Thoracic aorta (tissue), 2 donors: ENCODE data around the gene GATB. TPM values are rescaled to one million over a fixed set of nuclear protein-coding genes. Genes with fewer than 3 reads are reported as not detected.

Source experiments
- ATAC-seq: fragments of 150-250 bp; one replicate; pipeline ENCODE4 v1.8.0; 2017; ENCODE audit warnings: low read depth; ENCODE audit not compliant: insufficient number of reproducible peaks, low FRiP score
- DNase-seq: peaks from one replicate; pipeline ENCODE4 v3.0.0-alpha.2; 2020; ENCODE audit warnings: low spot score
- H3K27ac ChIP-seq, 2 donors: fragments of 200-600 bp; sonication (generic); 1 replicate in 1 of 2; 2 replicates in 1 of 2; pipeline ENCODE4 v1.5.1; 2016; ENCODE audit warnings: mild to moderate bottlenecking in 2 of 2, moderate library complexity in 2 of 2
- H3K27me3 ChIP-seq: fragments of 200-600 bp; sonication (generic); replicated peaks from 2 replicates; pipeline ENCODE4 v1.6.0; 2016; ENCODE audit warnings: mild to moderate bottlenecking; ENCODE audit not compliant: insufficient read depth
- H3K36me3 ChIP-seq: fragments of 200-600 bp; sonication (generic); one replicate; pipeline ENCODE4 v1.5.1; 2016
- H3K4me1 ChIP-seq, 2 donors: fragments of 200-600 bp; sonication (generic); 1 replicate in 1 of 2; 2 replicates in 1 of 2; pipeline versions ENCODE4 v1.5.1 to v1.6.0; 2016; ENCODE audit warnings: low read depth in 2 of 2, mild to moderate bottlenecking in 1 of 2; ENCODE audit not compliant: control insufficient read depth in 1 of 2
- H3K4me3 ChIP-seq: fragments of 200-600 bp; sonication (generic); 2 replicates; pipeline ENCODE4 v1.5.1; 2016; ENCODE audit warnings: mild to moderate bottlenecking
- H3K9me3 ChIP-seq: fragments of 200-600 bp; sonication (generic); 2 replicates; pipeline ENCODE4 v1.5.1; 2016
- CTCF ChIP-seq: fragments of 200-600 bp; sonication (generic); IDR thresholded peaks from one replicate; pipeline ENCODE4 v1.5.1; 2019; ENCODE audit warnings: antibody characterized with exemption
- total RNA-seq, 2 donors: library from RNA; depleted of rRNA; stranded (reverse); fragments of >200 nt; gene quantifications; one replicate each; pipeline versions ENCODE4 v1.1.0 to v1.2.3, GENCODE V29; 2016

The GATB gene
- total RNA-seq, 2 donors from 2014 or later: 7.7 to 27.2 TPM

GRCh38 chr4:151679231-151679630 is 81.6 kb downstream of the GATB start:
- H3K27me3 ChIP-seq: no peaks in the 10 kb centered on the region
- no peaks in the 10 kb centered on the region for H3K9me3 ChIP-seq
- no peak for TF ChIP-seq CTCF
- ATAC-seq: no peak
- DNase-seq: no peak
- H3K4me1 ChIP-seq: peaks cover 0 to under 1% of the 10 kb centered on the region in 2 donors
- no peak overlapping the region for H3K27ac ChIP-seq
- H3K36me3 ChIP-seq: no peaks in the 10 kb centered on the region
- no peak overlapping the region for H3K4me3 ChIP-seq

- TF ChIP-seq CTCF: no peak
Measured at GRCh38 chr4:151678048-151678872, 82.5 kb downstream of the GATB start.

GRCh38 chr4:151677193-151677592 is 83.6 kb downstream of the GATB start:
- H3K36me3 ChIP-seq: no peaks in the 10 kb centered on the region
- no peaks in the 10 kb centered on the region for H3K9me3 ChIP-seq
- no peak for DNase-seq
- no peaks in the 10 kb centered on the region for H3K27me3 ChIP-seq
- H3K4me3 ChIP-seq: no peak overlapping the region
- no peak for ATAC-seq
- H3K27ac ChIP-seq: no peak overlapping the region
- no peak for TF ChIP-seq CTCF
- H3K4me1 ChIP-seq: peaks cover 0 to 10% of the 10 kb centered on the region in 2 donors

More at GRCh38 chr4:151678048-151678872, 82.5 kb downstream of the GATB start:
- Histone ChIP-seq H3K4me1 (peaks cover 0 to 10% of the 10 kb centered on the region in 2 donors), H3K4me3 (no peak overlapping the region), H3K36me3 (no peaks in the 10 kb centered on the region), H3K27me3 (no peaks in the 10 kb centered on the region), H3K9me3 (no peaks in the 10 kb centered on the region), H3K27ac (no peak overlapping the region)
- no peak for DNase-seq
- ATAC-seq: no peak

- H3K9me3 ChIP-seq: no peaks in the 10 kb centered on the region
- H3K4me1 ChIP-seq: peaks cover 0 to 10% of the 10 kb centered on the region in 2 donors
- H3K36me3 ChIP-seq: no peaks in the 10 kb centered on the region
- ATAC-seq (no peak), DNase-seq (no peak)
- no peak overlapping the region for H3K27ac ChIP-seq
- TF ChIP-seq CTCF: no peak
- no peak overlapping the region for H3K4me3 ChIP-seq
- no peaks in the 10 kb centered on the region for H3K27me3 ChIP-seq
Measured at GRCh38 chr4:151676301-151676700, 84.5 kb downstream of the GATB start.

- Histone ChIP-seq H3K4me3 (peak overlapping the region; percentile 67), H3K27me3 (no peaks in the 10 kb centered on the region), H3K36me3 (no peaks in the 10 kb centered on the region), H3K27ac (peak overlapping the region in 1 of 2 donors; percentile 0), H3K9me3 (no peaks in the 10 kb centered on the region), H3K4me1 (peaks cover 0 to 10% of the 10 kb centered on the region in 2 donors)
- TF ChIP-seq CTCF: no peak
- DNase-seq: no peak
- ATAC-seq: no peak
Measured at GRCh38 chr4:151675411-151675971, 85.3 kb downstream of the GATB start.
